Glutamatergic neuron (in vitro differentiated cells): ENCODE measurements around the gene F8A2. TPM values are rescaled to one million over a fixed set of nuclear protein-coding genes. Genes with fewer than 3 reads are reported as not detected.
"Not testable (repeated sequence)": the region's sequence is repeated elsewhere in the genome, so short reads cannot be mapped to it uniquely, and the experiment has no call there.

Experiments
- DNase-seq: peaks from one replicate; pipeline ENCODE4 v3.0.0; 2022
- H3K27ac Mint-ChIP-seq: one replicate; pipeline ENCODE4 v1.8.0; 2020; ENCODE audit warnings: mild to moderate bottlenecking, mixed read lengths, inconsistent platforms; ENCODE audit not compliant: unreplicated experiment
- H3K27me3 Mint-ChIP-seq: one replicate; pipeline ENCODE4 v1.8.0; 2020; ENCODE audit warnings: mild to moderate bottlenecking, moderate library complexity, mixed read lengths, inconsistent platforms; ENCODE audit not compliant: unreplicated experiment
- H3K36me3 Mint-ChIP-seq: one replicate; pipeline ENCODE4 v1.8.0; 2020; ENCODE audit warnings: mild to moderate bottlenecking, mixed read lengths, inconsistent platforms; ENCODE audit not compliant: unreplicated experiment
- H3K4me1 Mint-ChIP-seq: one replicate; pipeline ENCODE4 v1.8.0; 2020; ENCODE audit warnings: mild to moderate bottlenecking, low read depth, mixed read lengths, inconsistent platforms; ENCODE audit not compliant: unreplicated experiment
- H3K4me3 Mint-ChIP-seq: one replicate; pipeline ENCODE4 v1.8.0; 2020; ENCODE audit warnings: mild to moderate bottlenecking, mixed read lengths, inconsistent platforms; ENCODE audit not compliant: unreplicated experiment
- H3K9me3 Mint-ChIP-seq: one replicate; pipeline ENCODE4 v1.8.0; 2020; ENCODE audit warnings: mild to moderate bottlenecking, moderate library complexity, mixed read lengths, inconsistent platforms; ENCODE audit not compliant: unreplicated experiment
- CTCF ChIP-seq: fragments of 200-600 bp; sonication (generic); IDR thresholded peaks from one replicate; pipeline ENCODE4 v1.5.0; 2021; ENCODE audit not compliant: partially characterized antibody, unreplicated experiment
- long read RNA-seq: library from polyadenylated mRNA; unstranded; transcript quantifications from one replicate; pipeline ENCODE4 v2.0.0, GENCODE V29; 2020; ENCODE audit not compliant: unreplicated experiment
- total RNA-seq: library from RNA; stranded (reverse); fragmentation: NEBNext Ultra II Directional; extraction: Animal tissue kit (Norgen Biotek cat#: 25700); gene quantifications from one replicate; pipeline ENCODE4 v1.2.1, GENCODE V29; 2021; ENCODE audit not compliant: unreplicated experiment

F8A2 gene
- not detected for total RNA-seq
- long read RNA-seq, result 0 reads

- H3K4me1 Mint-ChIP-seq, H3K27me3 Mint-ChIP-seq, H3K4me3 Mint-ChIP-seq: not testable (repeated sequence)
Observed at GRCh38 chrX:155381843-155382528, at the start of gene F8A2. Gene F8A2 (plus strand): TSS chrX:155382095. CDS start chrX:155382115, 20 bp downstream.

GRCh38 chrX:155333544-155334100 lies 48.3 kb upstream of the F8A2 start:
- Mint-ChIP-seq H3K27me3 (no peaks in the 10 kb centered on the region), H3K27ac (no peak overlapping the region), H3K9me3 (no peaks in the 10 kb centered on the region), H3K36me3 (no peaks in the 10 kb centered on the region), H3K4me3 (no peak overlapping the region), H3K4me1 (no peaks in the 10 kb centered on the region)
- no peak for DNase-seq
- TF ChIP-seq CTCF, result no peak

More at GRCh38 chrX:155381843-155382528, at the start of gene F8A2:
- not testable (repeated sequence) for H3K9me3 Mint-ChIP-seq, DNase-seq, H3K36me3 Mint-ChIP-seq, H3K27ac Mint-ChIP-seq

DNA sequence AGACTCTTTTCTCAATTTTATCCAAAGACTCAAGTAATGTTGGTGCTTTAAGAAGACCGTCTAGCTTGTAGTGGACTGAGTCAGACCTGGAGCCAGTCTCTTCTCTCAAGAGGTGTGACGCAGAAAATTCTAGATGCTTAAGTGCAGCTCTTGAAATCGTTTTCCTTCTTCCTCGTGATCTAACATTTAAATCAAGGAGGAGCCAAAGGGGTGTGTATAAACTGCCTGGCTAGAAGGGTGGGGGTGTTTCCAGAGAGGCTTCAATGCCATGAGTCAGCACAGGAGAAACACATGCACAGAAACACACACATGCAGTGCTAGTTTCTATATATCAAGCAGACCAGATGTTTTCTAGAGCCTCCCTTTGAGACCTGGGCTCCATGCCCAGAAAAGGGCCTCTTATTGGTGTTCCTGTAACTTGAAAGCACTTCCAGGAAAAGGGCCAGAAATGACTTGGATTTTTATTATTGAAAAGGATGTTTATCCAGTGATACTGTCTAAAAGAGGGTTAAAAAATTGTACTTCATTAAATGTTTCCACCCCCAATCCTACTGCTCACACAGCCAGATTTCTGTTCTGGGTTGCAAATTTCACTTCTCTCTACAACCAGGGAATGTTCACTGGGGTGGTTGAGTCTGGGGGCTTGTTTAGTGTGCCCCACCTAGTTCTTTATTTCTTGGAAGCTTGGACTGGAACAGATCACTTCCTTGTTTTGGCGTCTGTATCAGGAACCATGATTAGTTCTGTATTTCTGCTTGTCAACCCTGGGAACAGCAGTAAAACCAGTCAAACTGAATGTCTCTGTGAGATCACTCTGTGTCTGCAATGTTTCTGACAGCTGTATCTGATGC lies 47.2 kb upstream of the F8A2 start, which contains the start of gene CLIC2:
TSS of gene CLIC2 (minus strand) at position 129 of the 851 bp plus-strand sequence. CDS start 187 bp downstream, outside the sequence.
- Mint-ChIP-seq H3K27me3 (no peaks in the 10 kb centered on the region), H3K9me3 (no peaks in the 10 kb centered on the region), H3K27ac (no peak within 1 kb of the TSS), H3K4me1 (no peaks in the 10 kb centered on the region), H3K4me3 (no peak within 1 kb of the TSS), H3K36me3 (no peaks in the 10 kb centered on the region)
- DNase-seq, result no peak
- no peak for TF ChIP-seq CTCF

DNA sequence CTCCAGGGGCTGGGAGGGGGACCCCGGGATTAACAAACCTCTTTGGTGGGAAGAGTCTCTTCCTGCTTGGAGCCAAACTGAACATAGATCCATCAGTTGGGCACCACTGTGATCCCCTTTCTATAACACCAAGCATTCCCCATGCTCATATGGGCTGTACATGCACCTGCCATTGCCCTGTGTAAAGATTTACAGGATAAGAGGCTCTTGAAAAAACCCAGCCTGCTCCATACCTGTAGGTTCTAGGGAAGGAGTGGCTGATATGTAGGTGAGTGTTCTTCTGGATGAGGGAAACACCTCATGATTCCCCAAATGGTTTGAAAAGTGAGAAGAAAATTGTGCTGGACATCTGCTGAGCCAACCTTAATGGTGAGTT lies 46.6 kb upstream of the F8A2 start:
- not testable (repeated sequence) for H3K27ac Mint-ChIP-seq, H3K4me1 Mint-ChIP-seq, H3K9me3 Mint-ChIP-seq, H3K4me3 Mint-ChIP-seq, H3K36me3 Mint-ChIP-seq, H3K27me3 Mint-ChIP-seq, DNase-seq

DNA sequence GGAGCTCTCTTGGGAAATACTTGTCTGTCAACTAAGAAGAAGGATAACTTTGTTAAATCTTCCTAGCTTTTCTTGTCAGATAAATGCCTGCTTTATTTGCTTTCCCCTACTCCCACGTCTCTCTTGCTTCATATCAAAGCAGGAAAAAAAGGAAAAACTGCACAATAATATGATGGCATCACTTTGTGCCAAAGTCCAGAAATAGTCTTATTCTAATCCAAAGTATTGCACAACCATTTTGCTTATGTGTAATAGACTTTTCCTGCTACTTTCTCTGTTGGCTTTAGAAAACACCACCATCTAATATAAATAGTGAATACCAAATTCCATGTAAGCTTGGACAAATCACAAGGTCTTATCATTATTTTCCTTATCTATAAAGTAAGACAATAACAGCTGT lies 36.2 kb upstream of the F8A2 start:
- H3K36me3 Mint-ChIP-seq, H3K9me3 Mint-ChIP-seq, H3K4me3 Mint-ChIP-seq, H3K27ac Mint-ChIP-seq, H3K27me3 Mint-ChIP-seq, H3K4me1 Mint-ChIP-seq, DNase-seq: not testable (repeated sequence)

GRCh38 chrX:155349448-155349847 lies 32.4 kb upstream of the F8A2 start:
- not testable (repeated sequence) for H3K4me1 Mint-ChIP-seq, H3K4me3 Mint-ChIP-seq, DNase-seq, H3K36me3 Mint-ChIP-seq, H3K27ac Mint-ChIP-seq, H3K9me3 Mint-ChIP-seq, H3K27me3 Mint-ChIP-seq

DNA sequence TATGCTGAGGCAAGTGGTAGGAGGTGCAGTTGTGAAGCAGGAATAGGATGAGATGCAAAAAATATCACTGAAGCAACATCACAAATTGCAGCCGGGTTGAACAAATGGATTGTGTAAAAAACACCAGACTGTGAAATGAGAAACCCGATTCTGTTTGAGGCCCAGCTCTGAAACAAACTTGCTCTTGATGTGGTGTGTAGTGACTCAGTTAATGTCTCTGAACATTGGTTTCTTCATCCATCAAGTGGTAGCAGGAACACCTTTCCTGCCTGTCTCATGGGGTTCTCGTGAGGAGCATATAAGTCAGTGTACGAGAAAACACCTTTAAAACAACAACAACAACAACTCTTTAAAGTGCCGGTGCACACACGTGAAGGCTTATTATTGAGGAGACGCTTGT lies 18.2 kb upstream of the F8A2 start:
- H3K27ac Mint-ChIP-seq, H3K27me3 Mint-ChIP-seq, H3K4me1 Mint-ChIP-seq, H3K4me3 Mint-ChIP-seq, DNase-seq, H3K9me3 Mint-ChIP-seq, H3K36me3 Mint-ChIP-seq: not testable (repeated sequence)

DNA sequence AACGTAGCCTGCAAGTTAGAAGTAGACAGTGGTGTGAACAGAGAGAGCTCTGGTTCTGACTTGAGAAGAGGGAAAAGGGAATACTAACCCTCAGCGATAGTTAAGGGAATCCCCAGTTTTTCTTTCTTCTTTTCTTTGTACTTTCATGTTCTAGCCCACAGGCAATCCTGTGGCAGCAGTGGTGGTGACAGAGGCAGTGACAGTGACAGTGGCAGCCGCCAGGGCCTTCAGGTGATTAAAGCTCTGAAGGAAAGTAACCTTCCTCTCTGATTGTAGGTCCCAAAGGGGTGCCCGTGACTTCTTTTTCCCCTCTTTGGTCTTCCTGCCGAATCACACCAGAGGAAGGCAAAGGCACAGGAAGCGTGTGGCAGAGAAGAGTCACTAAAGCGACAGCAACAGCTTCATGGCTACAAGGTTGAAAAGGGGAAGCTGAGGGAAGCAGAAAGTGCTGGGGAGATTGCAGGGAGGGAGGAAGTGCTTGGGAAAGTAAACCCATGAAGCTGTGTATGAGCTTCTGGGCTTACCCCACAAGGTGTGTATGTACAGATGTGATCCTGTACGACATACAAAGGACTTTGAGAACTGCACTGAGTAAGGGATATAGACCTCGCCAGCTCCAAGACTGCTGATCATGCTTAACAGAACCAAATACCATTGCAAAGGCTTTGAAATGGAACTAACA lies 8.0 kb upstream of the F8A2 start:
- not testable (repeated sequence) for DNase-seq, H3K4me1 Mint-ChIP-seq, H3K4me3 Mint-ChIP-seq, H3K36me3 Mint-ChIP-seq, H3K9me3 Mint-ChIP-seq, H3K27ac Mint-ChIP-seq, H3K27me3 Mint-ChIP-seq

GRCh38 chrX:155379802-155380201 lies 2.1 kb upstream of the F8A2 start:
- not testable (repeated sequence) for H3K9me3 Mint-ChIP-seq, H3K27me3 Mint-ChIP-seq, H3K27ac Mint-ChIP-seq, H3K36me3 Mint-ChIP-seq, DNase-seq, H3K4me1 Mint-ChIP-seq, H3K4me3 Mint-ChIP-seq
